Measurements from ENCODE around the gene SLC16A9. TPM values are rescaled to one million over a fixed set of nuclear protein-coding genes. Genes with fewer than 3 reads are reported as not detected.
"Not testable (repeated sequence)": the region's sequence is repeated elsewhere in the genome, so short reads cannot be mapped to it uniquely, and the experiment has no call there.

Gene SLC16A9
- total RNA-seq, 1 donor from 2014 or later, result under 0.01 TPM

GRCh38 chr10:59674215-59674836 is 35.3 kb downstream of the SLC16A9 start:
- DNase-seq, result no peak

- DNase-seq, result no peak
Measured at GRCh38 chr10:59672150-59672875, 37.3 kb downstream of the SLC16A9 start.

- DNase-seq, result no peak
Measured at GRCh38 chr10:59670269-59670668, 39.4 kb downstream of the SLC16A9 start.

GRCh38 chr10:59668096-59668495 is 41.6 kb downstream of the SLC16A9 start:
- no peak for DNase-seq

GRCh38 chr10:59666310-59666709 is 43.3 kb downstream of the SLC16A9 start:
- no peak for DNase-seq

GRCh38 chr10:59663213-59663612 is 46.4 kb downstream of the SLC16A9 start:
- DNase-seq, result not testable (repeated sequence)

GRCh38 chr10:59657724-59658123 is 51.9 kb downstream of the SLC16A9 start:
- no peak for DNase-seq

GRCh38 chr10:59655309-59655708 is 54.3 kb downstream of the SLC16A9 start:
- peak; percentile 7 for DNase-seq

GRCh38 chr10:59654007-59654406 is 55.6 kb downstream of the SLC16A9 start:
- no peak for DNase-seq

GRCh38 chr10:59651902-59652301 is 57.7 kb downstream of the SLC16A9 start:
- DNase-seq, result no peak

- no peak for DNase-seq
Measured at GRCh38 chr10:59649606-59650346, 59.9 kb downstream of the SLC16A9 start.

GRCh38 chr10:59648711-59649201 is 60.9 kb downstream of the SLC16A9 start:
- DNase-seq, result no peak

- DNase-seq, result no peak
Measured at GRCh38 chr10:59644841-59645240, 64.8 kb downstream of the SLC16A9 start.

GRCh38 chr10:59641688-59642087 is 68.0 kb downstream of the SLC16A9 start:
- DNase-seq, result not testable (repeated sequence)

GRCh38 chr10:59635502-59636290 is 74.0 kb downstream of the SLC16A9 start:
- no peak for DNase-seq

GRCh38 chr10:59634102-59634501 is 75.5 kb downstream of the SLC16A9 start:
- no peak for DNase-seq

- DNase-seq, result no peak
Measured at GRCh38 chr10:59633063-59633462, 76.6 kb downstream of the SLC16A9 start.

GRCh38 chr10:59631882-59632807 is 77.5 kb downstream of the SLC16A9 start:
- DNase-seq, result no peak

- DNase-seq, result no peak
Measured at GRCh38 chr10:59631237-59631636, 78.4 kb downstream of the SLC16A9 start.

GRCh38 chr10:59628965-59629364 is 80.7 kb downstream of the SLC16A9 start:
- DNase-seq, result no peak

- no peak for DNase-seq
Measured at GRCh38 chr10:59628456-59628855, 81.2 kb downstream of the SLC16A9 start.

All from dermis blood vessel endothelial cell (primary cell).